CD14-positive monocyte (primary cell): ENCODE results near the gene REV3L. TPM values are rescaled to one million over a fixed set of nuclear protein-coding genes. Genes with fewer than 3 reads are reported as not detected.

Source experiments
- DNase-seq, 3 donors: peaks; one replicate each; pipeline ENCODE4 v3.0.0-alpha.2; 2011 to 2022
- H2AFZ ChIP-seq: 2 replicates; pipeline ENCODE4 v1.6.0; 2012; ENCODE audit warnings: mild to moderate bottlenecking, low read depth, low read length, inconsistent platforms; ENCODE audit not compliant: insufficient read depth, poor library complexity, severe bottlenecking
- H3K27ac ChIP-seq, 2 donors: 1 replicate in 1 of 2; 2 replicates in 1 of 2; pipeline ENCODE4 v1.5.1; 2012 to 2013; ENCODE audit warnings: low read length in 2 of 2, control low read depth in 1 of 2, inconsistent platforms in 1 of 2, low read depth in 1 of 2, mild to moderate bottlenecking in 1 of 2
- H3K27me3 ChIP-seq, 2 donors: one replicate each; pipeline versions ENCODE4 v1.6.0 to v1.6.1; 2011 to 2013; ENCODE audit warnings: low read length in 2 of 2; ENCODE audit not compliant: control insufficient read depth in 2 of 2, insufficient read depth in 2 of 2
- H3K36me3 ChIP-seq, 2 donors: replicated peaks in 1 of 2; 1 replicate in 1 of 2; 2 replicates in 1 of 2; pipeline versions ENCODE4 v1.5.1 to v1.6.1; 2012 to 2013; ENCODE audit warnings: low read length in 2 of 2, control low read depth in 1 of 2, inconsistent platforms in 1 of 2, mild to moderate bottlenecking in 1 of 2; ENCODE audit not compliant: insufficient read depth in 2 of 2, control insufficient read depth in 1 of 2
- H3K4me1 ChIP-seq, 2 donors: 1 replicate in 1 of 2; 2 replicates in 1 of 2; pipeline versions ENCODE4 v1.5.1 to v1.6.1; 2012 to 2013; ENCODE audit warnings: low read length in 2 of 2, control low read depth in 1 of 2, inconsistent platforms in 1 of 2, mild to moderate bottlenecking in 1 of 2, moderate library complexity in 1 of 2; ENCODE audit not compliant: insufficient read depth in 2 of 2, control insufficient read depth in 1 of 2
- H3K4me2 ChIP-seq: replicated peaks from 2 replicates; pipeline ENCODE3; 2012; ENCODE audit warnings: low read length, moderate library complexity, mild to moderate bottlenecking; ENCODE audit not compliant: poor library complexity, severe bottlenecking; ENCODE audit errors: extremely low read depth
- H3K4me3 ChIP-seq, 3 experiments: fragments of 200-600 bp in 1 of 3; sonication (generic) in 1 of 3; replicated peaks in 1 of 3; 1 replicate in 2 of 3; 2 replicates in 1 of 3; pipeline ENCODE4 v1.5.1; 2011 to 2013; ENCODE audit warnings: low read length in 3 of 3, mild to moderate bottlenecking in 3 of 3, control low read depth in 2 of 3, low read depth in 2 of 3, inconsistent platforms in 1 of 3, moderate library complexity in 1 of 3
- H3K79me2 ChIP-seq: 2 replicates; pipeline ENCODE4 v1.6.0; 2012; ENCODE audit warnings: mild to moderate bottlenecking, control low read depth, inconsistent platforms, low read length, moderate library complexity; ENCODE audit not compliant: insufficient read depth
- H3K9ac ChIP-seq: 2 replicates; pipeline ENCODE4 v1.6.0; 2017; ENCODE audit warnings: low read length, mild to moderate bottlenecking; ENCODE audit not compliant: insufficient read depth, poor library complexity, severe bottlenecking
- H3K9me3 ChIP-seq, 2 donors: replicated peaks in 1 of 2; 1 replicate in 1 of 2; 2 replicates in 1 of 2; pipeline versions ENCODE4 v1.5.1 to v1.6.1; 2012 to 2013; ENCODE audit warnings: low read length in 2 of 2, control low read depth in 1 of 2; ENCODE audit not compliant: control insufficient read depth in 1 of 2, insufficient read depth in 1 of 2
- H4K20me1 ChIP-seq: 2 replicates; pipeline ENCODE4 v1.6.0; 2012; ENCODE audit warnings: mild to moderate bottlenecking, low read length, control low read depth, moderate library complexity; ENCODE audit not compliant: insufficient read depth
- H3K27ac Mint-ChIP-seq, 7 donors: one replicate each; pipeline ENCODE4 v1.8.0; 2020; ENCODE audit warnings: mild to moderate bottlenecking in 7 of 7, mixed read lengths in 7 of 7, moderate library complexity in 6 of 7, inconsistent platforms in 2 of 7
- H3K27me3 Mint-ChIP-seq, 3 donors: one replicate each; pipeline ENCODE4 v1.8.0; 2021 to 2022; ENCODE audit warnings: low read depth in 3 of 3, mild to moderate bottlenecking in 3 of 3, mixed read lengths in 3 of 3, moderate library complexity in 3 of 3, inconsistent platforms in 1 of 3
- H3K36me3 Mint-ChIP-seq, 2 donors: one replicate each; pipeline ENCODE4 v1.8.0; 2020; ENCODE audit warnings: mixed read lengths in 2 of 2, inconsistent platforms in 1 of 2, mild to moderate bottlenecking in 1 of 2
- H3K4me1 Mint-ChIP-seq: one replicate; pipeline ENCODE4 v1.8.0; 2020; ENCODE audit warnings: mild to moderate bottlenecking, mixed read lengths
- H3K4me3 Mint-ChIP-seq, 2 donors: one replicate each; pipeline ENCODE4 v1.8.0; 2020; ENCODE audit warnings: mild to moderate bottlenecking in 2 of 2, mixed read lengths in 2 of 2, moderate library complexity in 1 of 2
- H3K9me3 Mint-ChIP-seq, 7 donors: one replicate each; pipeline ENCODE4 v1.8.0; 2020 to 2022; ENCODE audit warnings: mixed read lengths in 7 of 7, mild to moderate bottlenecking in 6 of 7, moderate library complexity in 6 of 7, inconsistent platforms in 2 of 7
- WGBS: methylation state at CpG from one replicate; pipeline ENCODE4 v1.1.5; 2013; ENCODE audit warnings: missing lambda C conversion rate; ENCODE audit not compliant: insufficient coverage; 5-methylcytosine and 5-hydroxymethylcytosine counted together
- intact Hi-C, 2 donors: fragments of 100-400 bp; cut with micrococcal nuclease; formaldehyde crosslinking; loops; one replicate each; pipeline versions ENCODE4 v1.15.0 to v1.15.1; 2023
- polyA plus RNA-seq, 3 donors: library from polyadenylated mRNA; depleted of rRNA in 1 of 3; unstranded in 2 of 3; stranded (reverse) in 1 of 3; fragments of 300-500 nt in 2 of 3; fragments of >200 nt in 1 of 3; fragmentation: Illumina TruSeq in 2 of 3; gene quantifications; 1 replicate in 2 of 3; 2 replicates in 1 of 3; pipeline ENCODE4 v1.2.3, GENCODE V29; 2012 to 2021
- TF ChIP-seq, protein P1 (sequence below): fragments of 200-600 bp; IDR thresholded peaks from one replicate; pipeline ENCODE4 v1.8.0; 2022; ENCODE audit warnings: antibody characterized with exemption, mild to moderate bottlenecking

The REV3L gene
- polyA plus RNA-seq, 3 donors = 3.4 to 5.7 (median 4.9) TPM

GRCh38 chr6:111252726-111253125, 230.3 kb downstream of the REV3L start:
- no CpG with 5 or more reads among the region's 3 CpGs for WGBS
- H3K79me2 ChIP-seq = no peaks in the 10 kb centered on the region
- Mint-ChIP-seq H3K27me3 (peaks cover 8 to 10% (median 8%) of the 10 kb centered on the region in 3 donors), H3K4me1 (no peaks in the 10 kb centered on the region), H3K27ac (no peak overlapping the region), H3K4me3 (no peak overlapping the region), H3K36me3 (no peaks in the 10 kb centered on the region), H3K9me3 (no peaks in the 10 kb centered on the region)
- H4K20me1 ChIP-seq = no peaks in the 10 kb centered on the region
- H3K4me3 ChIP-seq = no peak overlapping the region
- H3K9ac ChIP-seq = no peak overlapping the region
- H3K27ac ChIP-seq = no peak overlapping the region
- DNase-seq = no peak
- intact Hi-C loops = loop anchor here in 1 of 2 donors (10.0 kb wide), 1 partner anchor 352 kb away; the partner anchor contains the start of gene TRAF3IP2
- H3K27me3 ChIP-seq = no peaks in the 10 kb centered on the region
- H3K4me2 ChIP-seq = no peak overlapping the region
- no peaks in the 10 kb centered on the region for H3K9me3 ChIP-seq
- TF ChIP-seq, protein P1, sequence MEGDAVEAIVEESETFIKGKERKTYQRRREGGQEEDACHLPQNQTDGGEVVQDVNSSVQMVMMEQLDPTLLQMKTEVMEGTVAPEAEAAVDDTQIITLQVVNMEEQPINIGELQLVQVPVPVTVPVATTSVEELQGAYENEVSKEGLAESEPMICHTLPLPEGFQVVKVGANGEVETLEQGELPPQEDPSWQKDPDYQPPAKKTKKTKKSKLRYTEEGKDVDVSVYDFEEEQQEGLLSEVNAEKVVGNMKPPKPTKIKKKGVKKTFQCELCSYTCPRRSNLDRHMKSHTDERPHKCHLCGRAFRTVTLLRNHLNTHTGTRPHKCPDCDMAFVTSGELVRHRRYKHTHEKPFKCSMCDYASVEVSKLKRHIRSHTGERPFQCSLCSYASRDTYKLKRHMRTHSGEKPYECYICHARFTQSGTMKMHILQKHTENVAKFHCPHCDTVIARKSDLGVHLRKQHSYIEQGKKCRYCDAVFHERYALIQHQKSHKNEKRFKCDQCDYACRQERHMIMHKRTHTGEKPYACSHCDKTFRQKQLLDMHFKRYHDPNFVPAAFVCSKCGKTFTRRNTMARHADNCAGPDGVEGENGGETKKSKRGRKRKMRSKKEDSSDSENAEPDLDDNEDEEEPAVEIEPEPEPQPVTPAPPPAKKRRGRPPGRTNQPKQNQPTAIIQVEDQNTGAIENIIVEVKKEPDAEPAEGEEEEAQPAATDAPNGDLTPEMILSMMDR = no peak
- no peak overlapping the region for H2AFZ ChIP-seq
- no peaks in the 10 kb centered on the region for H3K36me3 ChIP-seq
- H3K4me1 ChIP-seq = no peaks in the 10 kb centered on the region

DNA sequence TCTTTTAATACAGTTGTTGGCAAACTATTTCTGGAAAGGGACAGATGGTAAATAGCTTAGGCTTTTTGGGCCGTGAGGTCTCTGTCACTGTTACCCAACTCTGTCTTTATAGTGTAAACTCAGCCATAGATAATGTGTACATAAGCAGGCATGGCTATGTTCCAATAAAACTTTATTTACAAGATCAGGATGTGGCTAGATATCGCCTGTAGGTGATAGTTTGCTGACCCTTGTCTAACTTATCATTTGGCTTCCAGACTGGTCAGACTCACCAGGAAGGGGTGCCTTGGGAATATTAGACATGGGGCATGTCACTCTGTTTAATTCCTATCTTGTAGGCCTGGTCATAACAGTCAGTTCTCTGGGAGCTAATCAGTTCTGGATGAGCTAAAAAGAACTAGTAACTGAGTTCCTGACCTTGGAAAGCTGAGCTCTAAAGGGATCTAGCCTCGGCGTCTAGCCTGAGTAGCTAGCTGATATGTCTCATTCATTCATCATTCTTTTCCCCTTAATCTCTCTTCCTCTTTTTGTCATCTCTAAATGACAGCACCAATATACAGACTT, 232.1 kb downstream of the REV3L start:
- no peak overlapping the region for H2AFZ ChIP-seq
- no peak overlapping the region for H3K27ac Mint-ChIP-seq
- H3K4me3 Mint-ChIP-seq = no peak overlapping the region
- no peak overlapping the region for H3K9ac ChIP-seq
- H3K9me3 Mint-ChIP-seq = no peaks in the 10 kb centered on the region
- WGBS = no CpG with 5 or more reads among the region's 4 CpGs
- no peaks in the 10 kb centered on the region for H4K20me1 ChIP-seq
- H3K4me1 ChIP-seq = no peaks in the 10 kb centered on the region
- H3K36me3 Mint-ChIP-seq = no peaks in the 10 kb centered on the region
- no peaks in the 10 kb centered on the region for H3K4me1 Mint-ChIP-seq
- no peaks in the 10 kb centered on the region for H3K79me2 ChIP-seq
- TF ChIP-seq, protein P1 = no peak
- intact Hi-C loops = loop anchor here in 1 of 2 donors (10.0 kb wide), 1 partner anchor 354 kb away; the partner anchor contains the start of gene TRAF3IP2
- no peak overlapping the region for H3K27ac ChIP-seq
- H3K4me3 ChIP-seq = no peak overlapping the region
- no peaks in the 10 kb centered on the region for H3K9me3 ChIP-seq
- H3K27me3 Mint-ChIP-seq = peaks cover 6 to 10% (median 8%) of the 10 kb centered on the region in 3 donors
- no peaks in the 10 kb centered on the region for H3K36me3 ChIP-seq
- H3K4me2 ChIP-seq = no peak overlapping the region
- peak in 2 of 3 donors; percentile 21 to 32 for DNase-seq
- no peaks in the 10 kb centered on the region for H3K27me3 ChIP-seq

Other genes starting within 250 kb of the REV3L start
- gene TRAF3IP2, start 122.7 kb upstream of the REV3L start, polyA plus RNA-seq = 1 to 10 TPM; 1.9 to 3.6 (median 3.3) TPM